ENCODE data around the gene RPL36AL. TPM values are rescaled to one million over a fixed set of nuclear protein-coding genes. Genes with fewer than 3 reads are reported as not detected.

Gene RPL36AL
- total and polyA plus RNA-seq, 11 donors = 107 to 512 (median 140) TPM

DNA sequence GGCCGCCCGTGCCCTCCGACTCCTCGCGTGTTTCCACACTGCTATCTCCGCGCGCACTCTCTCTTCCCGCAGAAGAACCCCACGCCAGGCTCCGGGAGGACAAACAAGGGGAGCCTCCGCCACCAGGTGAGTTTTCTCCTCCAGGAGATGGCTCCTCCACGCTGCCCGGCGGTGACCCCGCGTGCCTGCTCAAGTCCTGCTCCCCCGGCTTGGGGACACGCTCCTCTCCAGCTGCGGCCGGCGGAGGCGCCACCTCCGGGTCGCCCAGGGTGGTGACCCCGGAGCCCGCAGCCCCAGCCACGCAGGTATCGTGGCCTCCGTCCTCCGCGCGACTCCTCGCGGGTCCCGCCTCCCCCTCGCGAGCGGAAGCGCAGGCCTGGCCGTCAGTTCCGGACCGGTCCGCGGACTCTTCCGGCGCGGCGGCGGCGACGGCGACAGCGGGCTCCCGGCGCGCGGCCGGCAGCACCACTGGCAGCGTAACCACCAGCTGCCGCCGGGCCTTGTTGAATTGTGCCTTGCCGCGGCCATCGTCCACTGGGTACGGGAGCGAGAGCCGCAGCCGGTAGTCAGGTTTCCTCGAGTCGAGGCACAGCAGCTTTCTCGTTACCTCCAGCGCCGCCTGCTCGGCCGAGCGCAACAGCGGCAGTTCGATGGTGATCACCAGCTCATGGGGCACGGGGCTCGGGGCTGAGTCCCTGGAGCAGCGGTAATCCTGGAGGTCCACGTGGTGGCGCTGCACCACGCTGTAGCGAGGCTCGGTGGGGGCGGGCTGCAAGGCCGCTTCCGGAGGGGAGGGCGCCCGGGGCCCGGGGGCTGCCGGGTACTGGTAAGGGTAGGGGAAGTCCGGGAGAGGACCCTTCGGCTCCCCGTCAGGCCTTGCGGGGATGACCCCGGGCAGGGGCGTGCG lies 13.5 kb upstream of the RPL36AL start:
- Histone ChIP-seq H3K9me3 (no peaks in the 10 kb centered on the region), H3K4me3 (peak overlapping the region; percentile 68 to 98 (median 95)), H3K27ac (peak overlapping the region; percentile 79 to 100 (median 98)), H3K36me3 (peaks cover 0 to 24% (median 12%) of the 10 kb centered on the region in 9 donors), H3K4me1 (peaks cover 0 to 61% (median 36%) of the 10 kb centered on the region in 12 donors), H3K27me3 (no peaks in the 10 kb centered on the region)
- WGBS, 4 donors = 0 to 1% (median 0%) methylated on average over 21 to 101 of the region's 101 CpGs
- DNase-seq (peak; percentile 93 to 96 (median 94)), ATAC-seq (peak; percentile 91 to 96 (median 94))
- intact Hi-C loops (cut with DNase I) = loop anchor here (1.0 to 10.0 kb wide), 15 partner anchors 58 to 483 kb away; partner anchors contain the start of genes KLHDC2 (in 5 of the 10), NEMF (in 4 of the 10), KLHDC1 (in 2 of the 10) and VCPKMT (in 1 of the 10)
- TF ChIP-seq, protein P1, sequence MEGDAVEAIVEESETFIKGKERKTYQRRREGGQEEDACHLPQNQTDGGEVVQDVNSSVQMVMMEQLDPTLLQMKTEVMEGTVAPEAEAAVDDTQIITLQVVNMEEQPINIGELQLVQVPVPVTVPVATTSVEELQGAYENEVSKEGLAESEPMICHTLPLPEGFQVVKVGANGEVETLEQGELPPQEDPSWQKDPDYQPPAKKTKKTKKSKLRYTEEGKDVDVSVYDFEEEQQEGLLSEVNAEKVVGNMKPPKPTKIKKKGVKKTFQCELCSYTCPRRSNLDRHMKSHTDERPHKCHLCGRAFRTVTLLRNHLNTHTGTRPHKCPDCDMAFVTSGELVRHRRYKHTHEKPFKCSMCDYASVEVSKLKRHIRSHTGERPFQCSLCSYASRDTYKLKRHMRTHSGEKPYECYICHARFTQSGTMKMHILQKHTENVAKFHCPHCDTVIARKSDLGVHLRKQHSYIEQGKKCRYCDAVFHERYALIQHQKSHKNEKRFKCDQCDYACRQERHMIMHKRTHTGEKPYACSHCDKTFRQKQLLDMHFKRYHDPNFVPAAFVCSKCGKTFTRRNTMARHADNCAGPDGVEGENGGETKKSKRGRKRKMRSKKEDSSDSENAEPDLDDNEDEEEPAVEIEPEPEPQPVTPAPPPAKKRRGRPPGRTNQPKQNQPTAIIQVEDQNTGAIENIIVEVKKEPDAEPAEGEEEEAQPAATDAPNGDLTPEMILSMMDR (IDR thresholded peaks at IDR 0.05) = peak; percentile 76 to 96 (median 87)
- peak in 1 of 2 donors; percentile 66 for TF ChIP-seq POLR2A (IDR thresholded peaks at IDR 0.05)

DNA sequence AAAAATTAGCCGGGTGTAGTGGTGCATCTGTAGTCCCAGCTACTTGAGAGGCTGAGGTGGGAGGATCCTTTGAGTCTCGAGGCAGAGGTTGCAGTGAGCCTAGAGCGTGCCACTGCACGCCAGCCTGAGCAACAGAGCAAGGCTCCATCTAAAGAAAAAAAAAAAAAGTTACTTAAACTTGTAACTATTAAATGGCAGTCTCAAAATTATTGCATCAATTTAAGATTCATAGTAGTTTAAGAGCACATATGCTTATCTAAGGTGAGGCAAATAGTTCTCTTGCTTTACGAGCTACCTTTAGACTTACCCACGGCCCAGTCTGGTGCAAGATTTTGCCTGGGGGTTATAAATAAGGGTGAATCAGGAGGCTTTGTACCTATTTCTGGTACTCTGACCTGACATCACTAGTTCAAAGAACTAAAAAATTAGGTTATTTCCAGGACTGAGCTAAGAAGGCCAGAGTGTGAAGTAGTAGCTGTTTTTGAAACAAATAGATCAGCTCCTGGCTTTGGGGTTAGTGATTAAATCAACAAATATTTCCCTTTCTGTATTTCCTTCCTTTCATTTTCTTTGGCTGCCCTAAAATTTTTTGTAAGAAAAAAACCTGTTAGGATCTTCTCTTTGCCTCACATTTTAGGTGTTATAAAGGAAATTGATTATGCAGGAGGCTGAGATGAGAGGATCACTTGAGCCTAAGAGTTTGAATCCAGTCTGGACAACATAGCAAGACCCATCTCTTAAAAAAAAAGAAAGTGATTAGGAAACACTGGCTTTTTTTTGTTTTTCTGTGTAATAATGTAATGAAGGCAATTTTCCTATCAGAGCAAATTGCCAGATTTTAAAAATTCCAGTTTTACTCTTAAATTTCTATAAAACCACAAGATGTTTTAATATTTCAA lies 3.8 kb upstream of the RPL36AL start:
- DNase-seq = no peak
- no peak for ATAC-seq
- Histone ChIP-seq H3K9me3 (no peaks in the 10 kb centered on the region), H3K4me1 (peaks cover 0 to 42% (median 29%) of the 10 kb centered on the region in 12 donors), H3K27me3 (no peaks in the 10 kb centered on the region), H3K4me3 (peak overlapping the region in 1 of 12 donors; percentile 90), H3K27ac (peak overlapping the region in 1 of 12 donors; percentile 27), H3K36me3 (peaks cover 0 to 44% (median 28%) of the 10 kb centered on the region in 9 donors)
- intact Hi-C loops (cut with DNase I) = loop anchor here in 3 of 10 donors (5.0 kb wide), 1 partner anchor 37 kb away; the partner anchor contains the start of gene RPS29 (in 3 of the 3)
- TF ChIP-seq, protein P1 (IDR thresholded peaks at IDR 0.05) = no peak
- TF ChIP-seq POLR2A (IDR thresholded peaks at IDR 0.05) = no peak
- WGBS, 4 donors = 85 to 90% (median 89%) methylated on average over 6 of the region's 6 CpGs

DNA sequence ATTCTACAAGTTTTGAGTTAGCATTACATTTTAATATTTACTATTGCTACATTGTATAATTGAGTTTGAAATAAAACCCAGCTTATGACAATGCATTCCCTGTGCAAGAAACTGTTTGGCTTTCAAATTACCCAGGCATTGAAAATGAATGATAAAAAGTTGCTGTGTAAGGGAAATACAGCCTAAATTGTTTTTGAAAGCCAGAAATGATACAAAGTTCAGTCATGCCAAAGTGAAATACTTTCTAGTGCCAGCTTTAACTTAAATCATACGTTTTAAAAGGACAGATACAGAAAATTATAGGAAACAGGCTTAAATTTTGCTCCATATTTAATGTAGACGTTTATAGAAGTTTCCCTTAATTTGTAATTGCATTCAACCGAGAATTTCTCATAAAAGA lies 3.0 kb upstream of the RPL36AL start:
- WGBS, 4 donors = 70 to 76% (median 75%) methylated on average over 3 of the region's 3 CpGs
- TF ChIP-seq, protein P1 (IDR thresholded peaks at IDR 0.05) = no peak
- TF ChIP-seq POLR2A (IDR thresholded peaks at IDR 0.05) = no peak
- Histone ChIP-seq H3K4me1 (peaks cover 0 to 48% (median 31%) of the 10 kb centered on the region in 12 donors), H3K27ac (peak overlapping the region in 1 of 12 donors; percentile 27), H3K36me3 (peaks cover 0 to 51% (median 34%) of the 10 kb centered on the region in 9 donors), H3K27me3 (no peaks in the 10 kb centered on the region), H3K9me3 (no peaks in the 10 kb centered on the region), H3K4me3 (peak overlapping the region in 2 of 12 donors; percentile 1 to 90)
- no peak for ATAC-seq
- intact Hi-C loops (cut with DNase I) = loop anchor here in 3 of 10 donors (5.0 kb wide), 1 partner anchor 36 kb away; the partner anchor contains the start of gene RPS29 (in 3 of the 3)
- DNase-seq = no peak

Data from heart left ventricle (tissue), 16 donors.